ENCODE data around the gene OR6C74. TPM values are rescaled to one million over a fixed set of nuclear protein-coding genes. Genes with fewer than 3 reads are reported as not detected.

Gene OR6C74
- total RNA-seq, 1 experiment from 2014 or later, result not detected

GRCh38 chr12:55250944-55251343 is 6.5 kb downstream of the OR6C74 start:
- H3K27me3 ChIP-seq (ENCODE audit: insufficient read depth, low read length), result peaks cover 18% of the 10 kb centered on the region
- H3K4me2 ChIP-seq (ENCODE audit: low read length), result no peak overlapping the region
- ChIA-PET POLR2A (no interaction called here), RAD21 (ENCODE audit: low non-redundant PET in 1 of 2, low total read pairs in 2 of 2, uncharacterized antibody in 2 of 2, unreplicated experiment in 2 of 2) (no interaction called here), CTCF (no interaction called here)
- TF ChIP-seq YY1 (IDR thresholded peaks at IDR 0.05; ENCODE audit: extremely low read depth, insufficient replicate concordance, low read depth, low read length) (no peak), TCF7L2 (IDR thresholded peaks at IDR 0.05; ENCODE audit: borderline replicate concordance, extremely low read depth, insufficient read depth, insufficient read length) (no peak), EZH2phosphoT487 (IDR thresholded peaks at IDR 0.05; ENCODE audit: borderline replicate concordance) (no peak), SRF (IDR thresholded peaks at IDR 0.05; ENCODE audit: low read depth) (no peak), RAD21 (IDR thresholded peaks at IDR 0.05; ENCODE audit: low read depth) (no peak), ZFX (IDR thresholded peaks at IDR 0.05) (no peak), EZH2 (IDR thresholded peaks at IDR 0.05) (no peak), POLR2A (IDR thresholded peaks at IDR 0.05; ENCODE audit: borderline replicate concordance, extremely low read depth, insufficient read depth, insufficient read length) (no peak), ELF1 (IDR thresholded peaks at IDR 0.05; ENCODE audit: borderline replicate concordance, low read depth) (no peak), SP1 (IDR thresholded peaks at IDR 0.05; ENCODE audit: low read depth) (no peak), JUND (IDR thresholded peaks at IDR 0.05) (no peak), POLR2AphosphoS5 (IDR thresholded peaks at IDR 0.05; ENCODE audit: low read depth, low read length) (no peak), SIN3A (IDR thresholded peaks at IDR 0.05; ENCODE audit: low read depth) (no peak), CBX3 (IDR thresholded peaks at IDR 0.05; ENCODE audit: low read depth) (no peak), FOSL1 (IDR thresholded peaks at IDR 0.05; ENCODE audit: low read depth) (no peak), ZNF274 (IDR thresholded peaks at IDR 0.05; ENCODE audit: low read depth, low read length) (no peak), ZBTB33 (IDR thresholded peaks at IDR 0.05; ENCODE audit: extremely low read depth, insufficient replicate concordance, low read length) (no peak), CTCF (IDR thresholded peaks at IDR 0.05 in 2 of 3, conservative IDR thresholded peaks at IDR 0.05 in 1 of 3; ENCODE audit: borderline replicate concordance in 1 of 3, insufficient read depth in 1 of 3, low read depth in 2 of 3, low read length in 2 of 3) (no peak)
- no peak overlapping the region for H3K9ac ChIP-seq (ENCODE audit: low read length)
- H3K4me1 ChIP-seq (ENCODE audit: control insufficient read depth in 1 of 2, insufficient read depth in 2 of 2, low read length in 2 of 2), result no peaks in the 10 kb centered on the region
- H3K9me2 ChIP-seq (ENCODE audit: insufficient read depth), result no peaks in the 10 kb centered on the region
- no peak overlapping the region for H3K27ac ChIP-seq (ENCODE audit: low read depth, low read length)
- no peaks in the 10 kb centered on the region for H3K36me3 ChIP-seq (ENCODE audit: control insufficient read depth in 1 of 2, insufficient read depth in 2 of 2, low read length in 2 of 2)
- H2AFZ ChIP-seq (ENCODE audit: low read depth, low read length, poor library complexity, severe bottlenecking), result no peak overlapping the region
- intact Hi-C loops (cut with micrococcal nuclease), result no loop called here
- no peaks in the 10 kb centered on the region for H3K79me2 ChIP-seq (ENCODE audit: insufficient read depth, low read length)
- H3K4me3 ChIP-seq (replicated peaks in 1 of 2; ENCODE audit: low read depth in 1 of 2, low read length in 2 of 2), result no peak overlapping the region
- ATAC-seq, result no peak
- H4K20me1 ChIP-seq (ENCODE audit: insufficient read depth), result no peaks in the 10 kb centered on the region
- no peaks in the 10 kb centered on the region for H3K9me3 ChIP-seq (ENCODE audit: control insufficient read depth in 1 of 2, insufficient read depth in 1 of 2, low read depth in 1 of 2, low read length in 2 of 2)
- no peak for DNase-seq (ENCODE audit: low read depth, low spot score)
- no TSS peak for BruUV-seq (replicated peaks)
